Upper lobe of right lung (tissue), 1 donor: ENCODE results near the gene PSMD2. TPM values are rescaled to one million over a fixed set of nuclear protein-coding genes. Genes with fewer than 3 reads are reported as not detected.

Source experiments
- ATAC-seq: fragments of 200-7000 bp; cut with Tn5 transposase; one replicate; pipeline ENCODE4 v1.9.1; 2020; ENCODE audit warnings: mild to moderate bottlenecking, moderate library complexity
- DNase-seq: peaks from one replicate; pipeline ENCODE4 v3.0.0-alpha.2; 2020
- H3K27ac ChIP-seq: fragments of 200-600 bp; one replicate; pipeline ENCODE4 v1.8.0; 2022
- H3K27me3 ChIP-seq: fragments of 200-600 bp; one replicate; pipeline ENCODE4 v1.8.0; 2022; ENCODE audit warnings: mild to moderate bottlenecking
- H3K36me3 ChIP-seq: fragments of 200-600 bp; one replicate; pipeline ENCODE4 v1.8.0; 2022
- H3K4me1 ChIP-seq: fragments of 200-600 bp; one replicate; pipeline ENCODE4 v1.8.0; 2022
- H3K4me3 ChIP-seq: fragments of 200-600 bp; one replicate; pipeline ENCODE4 v1.8.0; 2022; ENCODE audit warnings: mild to moderate bottlenecking
- H3K9me3 ChIP-seq: fragments of 200-600 bp; one replicate; pipeline ENCODE4 v1.8.0; 2022
- CTCF ChIP-seq: fragments of 200-600 bp; IDR thresholded peaks from one replicate; pipeline ENCODE4 v1.8.0; 2022; ENCODE audit warnings: antibody characterized with exemption
- intact Hi-C: fragments of 100-400 bp; cut with DNase I; formaldehyde crosslinking; loops from one replicate; pipeline ENCODE4 v1.11.0; 2022
- long read RNA-seq: library from polyadenylated mRNA; unstranded; transcript quantifications from one replicate; pipeline ENCODE4 v2.0.0, GENCODE V29; 2021
- total RNA-seq: library from RNA; stranded (reverse); fragmentation: NEBNext Ultra II Directional; extraction: Animal tissue kit (Norgen Biotek cat#: 25700); gene quantifications from one replicate; pipeline ENCODE4 v1.2.1, GENCODE V29; 2021
- donor health status: DM: no; HTN: yes; CAD: no; lungs with severe emphysema.

PSMD2 gene
- 152 TPM for total RNA-seq
- long read RNA-seq, transcript PSMD2-201 (21 exons, 3,449 nt): major isoform, 402 of 506 reads
- long read RNA-seq, partial matches to known transcripts: 50 of 506 reads
- long read RNA-seq, other reads (novel, unspliced or antisense): 54 of 506 reads

- Histone ChIP-seq H3K4me3 (peak within 1 kb of the TSS; percentile 96), H3K27me3 (no peaks in the 10 kb centered on the region), H3K4me1 (peaks cover 19% of the 10 kb centered on the region), H3K36me3 (peaks cover 38% of the 10 kb centered on the region), H3K27ac (peak within 1 kb of the TSS; percentile 89), H3K9me3 (no peaks in the 10 kb centered on the region)
- intact Hi-C loops: no loop called here
- DNase-seq: peak; percentile 99
- peak; percentile 100 for ATAC-seq
- no peak for TF ChIP-seq CTCF
Measured at GRCh38 chr3:184298759-184299487, at the start of gene PSMD2. Gene PSMD2, plus strand, starts transcription at chr3:184299241. Its CDS starts 26 bp downstream, at chr3:184299267.

DNA sequence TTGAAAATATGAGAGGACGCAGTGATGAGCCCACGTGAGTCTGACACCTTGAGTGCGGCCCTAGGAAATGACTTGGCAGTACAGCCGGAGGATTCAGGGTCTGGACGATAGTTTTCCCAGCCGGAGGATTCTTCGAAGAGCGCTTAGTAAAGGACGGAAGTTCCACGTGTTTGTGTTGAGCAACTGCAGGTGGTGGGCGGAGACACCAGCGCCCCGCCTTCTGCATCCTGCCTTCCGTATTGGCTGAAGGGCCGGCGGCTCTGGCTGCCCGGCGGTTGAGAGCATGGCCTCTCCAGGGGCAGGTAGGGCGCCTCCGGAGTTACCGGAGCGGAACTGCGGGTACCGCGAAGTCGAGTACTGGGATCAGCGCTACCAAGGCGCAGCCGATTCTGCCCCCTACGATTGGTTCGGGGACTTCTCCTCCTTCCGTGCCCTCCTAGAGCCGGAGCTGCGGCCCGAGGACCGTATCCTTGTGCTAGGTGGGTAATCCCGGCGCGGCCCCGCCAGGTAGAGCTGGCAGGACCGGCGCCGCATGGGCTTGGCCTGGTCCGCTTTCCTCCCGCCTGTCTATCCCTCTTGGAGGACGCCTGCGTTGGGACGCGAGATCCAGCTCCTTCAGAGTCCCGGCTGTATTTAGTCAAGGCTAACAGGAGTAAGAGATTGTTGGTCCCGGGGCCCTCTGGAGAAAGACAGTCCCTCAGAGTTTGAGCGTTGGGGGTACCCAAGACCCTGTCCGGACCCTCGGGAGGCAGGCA, 49.5 kb upstream of the PSMD2 start, which contains the start of gene EEF1AKMT4:
Gene EEF1AKMT4, plus strand, starts transcription at position 261 of the 755 bp plus-strand sequence. Its CDS starts 23 bp downstream, at position 284.
- Histone ChIP-seq H3K4me1 (peaks cover 8% of the 10 kb centered on the region), H3K36me3 (peaks cover 13% of the 10 kb centered on the region), H3K27me3 (no peaks in the 10 kb centered on the region), H3K9me3 (no peaks in the 10 kb centered on the region), H3K4me3 (peak within 1 kb of the TSS; percentile 91), H3K27ac (peak within 1 kb of the TSS; percentile 86)
- DNase-seq (peak; percentile 98), ATAC-seq (peak; percentile 97)
- intact Hi-C loops: loop anchor here (10.0 kb wide), 1 partner anchor 105 kb away; no protein-coding TSS in a partner anchor
- TF ChIP-seq CTCF: peak; percentile 65

- intact Hi-C loops: no loop called here
- Histone ChIP-seq H3K9me3 (no peaks in the 10 kb centered on the region), H3K4me1 (peaks cover 8% of the 10 kb centered on the region), H3K36me3 (peaks cover 6% of the 10 kb centered on the region), H3K27me3 (no peaks in the 10 kb centered on the region), H3K27ac (peak overlapping the region; percentile 77), H3K4me3 (peak overlapping the region; percentile 91)
- DNase-seq (peak; percentile 91), ATAC-seq (peak; percentile 87)
- TF ChIP-seq CTCF: peak; percentile 97
Measured at GRCh38 chr3:184250167-184250828, 48.7 kb upstream of the PSMD2 start.

DNA sequence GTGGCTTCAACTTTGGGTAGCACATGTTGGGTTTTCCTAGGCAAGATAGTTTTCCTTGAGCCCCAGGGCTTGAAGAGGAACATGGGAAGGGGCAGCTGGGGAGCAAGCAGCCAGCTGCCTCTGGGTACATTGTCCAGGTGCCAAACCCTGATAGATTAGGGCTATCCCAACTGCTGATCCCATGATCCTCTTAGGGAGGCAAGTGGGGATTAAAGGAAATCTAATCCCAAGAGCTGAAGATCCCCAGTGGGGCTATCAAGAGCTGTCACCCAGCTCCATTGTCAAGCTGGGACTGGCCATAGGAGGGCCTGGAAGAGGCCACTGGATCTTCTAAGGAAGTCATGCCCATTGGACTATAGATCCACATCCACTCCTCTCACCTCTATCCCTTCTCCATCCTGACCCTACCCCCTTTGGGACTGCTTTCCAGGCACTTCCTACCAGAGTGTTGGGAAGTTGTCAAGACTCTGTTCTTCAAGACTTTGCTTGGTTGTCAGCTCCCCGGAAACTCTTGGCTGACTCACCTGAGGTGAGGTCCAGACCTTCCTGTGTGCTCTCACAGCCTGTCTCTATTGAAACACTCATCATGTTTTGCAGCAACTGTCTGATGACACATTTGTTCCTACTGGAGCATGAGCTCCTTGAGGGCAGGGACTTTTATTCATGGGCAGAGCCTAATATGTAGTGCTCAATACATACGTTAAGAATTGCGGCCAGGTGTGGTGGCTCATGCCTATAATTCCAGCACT, 43.6 kb upstream of the PSMD2 start:
- peaks cover 19% of the 10 kb centered on the region for H3K27me3 ChIP-seq
- H3K27ac ChIP-seq: no peak overlapping the region
- no peaks in the 10 kb centered on the region for H3K36me3 ChIP-seq
- ATAC-seq (no peak), DNase-seq (peak; percentile 12)
- intact Hi-C loops: no loop called here
- H3K4me3 ChIP-seq: no peak overlapping the region
- TF ChIP-seq CTCF: no peak
- peaks cover 4% of the 10 kb centered on the region for H3K4me1 ChIP-seq
- no peaks in the 10 kb centered on the region for H3K9me3 ChIP-seq
